ENCODE results near the gene PGLYRP2.
"Not testable (repeated sequence)": the region's sequence is repeated elsewhere in the genome, so short reads cannot be mapped to it uniquely, and the experiment has no call there.

Gene PGLYRP2

DNA sequence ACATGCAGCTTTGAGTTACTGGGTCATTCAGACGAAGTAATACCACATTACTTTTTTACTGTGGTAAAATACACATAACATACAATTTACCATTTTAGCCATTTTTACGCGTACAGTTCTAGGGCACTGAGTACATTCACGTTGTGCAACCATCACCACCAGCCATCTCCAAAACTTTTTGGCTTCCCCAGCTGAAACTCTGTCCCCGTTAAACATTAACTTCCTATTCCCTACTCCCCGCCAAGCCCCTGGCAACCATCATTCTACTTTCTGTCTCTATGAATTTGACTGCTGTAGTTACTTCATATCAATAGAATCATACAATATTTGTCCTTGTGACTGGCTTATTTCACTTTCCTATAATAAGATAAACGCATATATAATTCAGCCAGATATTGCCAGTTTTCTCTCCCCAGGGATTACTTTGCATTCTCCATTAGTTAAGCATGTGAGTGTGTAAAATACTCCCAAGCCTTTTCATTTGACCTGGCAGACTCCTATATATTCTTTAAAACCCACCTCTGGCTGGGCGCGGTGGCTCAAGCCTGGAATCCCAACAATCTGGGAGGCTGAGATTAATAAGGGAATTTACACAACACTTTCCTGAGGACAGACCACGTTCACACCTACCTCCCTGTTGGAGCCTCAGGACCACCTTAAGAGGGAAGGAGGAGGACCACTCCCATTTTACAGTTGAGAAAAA lies 19.0 kb upstream of the PGLYRP2 start:
- no peak for DNase-seq
- in situ Hi-C loops (cut with MboI; ENCODE audit: low pct_unique_long_range_greater_than_20kb, low sequenced_read_pairs): no loop called here

DNA sequence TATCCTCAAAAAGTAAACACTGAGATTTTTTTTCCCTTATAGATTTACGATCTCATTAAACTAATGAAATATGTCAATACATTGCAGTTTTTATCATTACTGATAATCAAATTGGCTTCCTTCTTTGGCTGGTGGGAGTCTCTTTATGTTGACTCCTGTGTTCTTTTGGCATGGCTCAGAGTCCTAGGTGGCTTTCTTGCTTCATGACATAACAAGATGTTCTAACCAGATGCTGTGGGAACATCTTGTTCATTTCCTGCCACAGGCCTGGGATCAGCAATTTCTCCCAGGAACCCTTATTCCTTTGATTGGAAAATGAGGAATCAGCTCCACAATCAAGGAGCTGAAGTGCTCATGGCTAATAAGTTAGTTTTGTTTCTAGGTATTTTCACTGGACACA lies 15.8 kb upstream of the PGLYRP2 start:
- in situ Hi-C loops (cut with MboI; ENCODE audit: low pct_unique_long_range_greater_than_20kb, low sequenced_read_pairs): no loop called here
- no peak for DNase-seq

- in situ Hi-C loops (cut with MboI; ENCODE audit: low pct_unique_long_range_greater_than_20kb, low sequenced_read_pairs): no loop called here
- no peak for DNase-seq
Measured at GRCh38 chr19:15488489-15489226, 9.4 kb upstream of the PGLYRP2 start.

DNA sequence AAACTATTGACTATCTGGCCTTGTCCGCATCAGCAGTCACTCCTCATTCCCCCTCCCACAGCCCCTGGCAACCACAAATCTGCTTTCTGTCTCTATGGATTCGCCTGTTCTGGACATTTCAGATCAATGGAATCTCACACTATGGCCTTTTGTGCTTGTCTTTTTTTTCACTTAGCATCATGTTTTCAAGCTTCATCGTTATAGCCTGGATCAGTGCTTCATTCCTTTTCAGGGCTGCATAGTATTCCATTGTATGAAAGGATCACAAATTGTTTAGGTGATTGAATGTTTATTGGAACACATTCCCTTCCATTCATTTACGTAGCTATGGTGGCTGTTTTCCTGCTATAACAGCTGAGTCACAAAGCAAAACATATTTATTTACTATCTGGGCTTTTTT lies 7.7 kb upstream of the PGLYRP2 start:
- in situ Hi-C loops (cut with MboI; ENCODE audit: low pct_unique_long_range_greater_than_20kb, low sequenced_read_pairs): no loop called here
- no peak for DNase-seq

DNA sequence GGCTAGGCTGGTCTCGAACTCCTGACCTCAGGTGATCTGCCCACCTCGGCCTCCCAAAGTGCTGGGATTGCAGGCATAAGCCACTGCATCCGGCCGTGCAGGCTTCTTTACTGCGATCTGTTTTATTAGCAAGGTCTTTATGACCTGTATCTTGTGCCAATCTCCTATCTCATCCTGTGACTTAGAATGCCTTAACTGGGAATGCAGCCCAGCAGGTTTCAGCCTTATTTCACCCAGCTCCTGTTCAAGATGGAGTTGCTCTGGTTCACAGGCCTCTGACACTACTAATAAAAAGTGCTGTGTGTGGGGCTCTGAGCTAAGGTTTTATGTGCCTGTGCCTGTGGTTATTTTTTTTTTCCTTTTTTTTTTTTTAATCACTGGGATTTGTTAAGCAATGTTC lies 6.5 kb upstream of the PGLYRP2 start:
- DNase-seq; in situ Hi-C loops (cut with MboI; ENCODE audit: low pct_unique_long_range_greater_than_20kb, low sequenced_read_pairs): not testable (repeated sequence)

GRCh38 chr19:15480996-15481395 lies 1.7 kb upstream of the PGLYRP2 start:
- DNase-seq; in situ Hi-C loops (cut with MboI; ENCODE audit: low pct_unique_long_range_greater_than_20kb, low sequenced_read_pairs): not testable (repeated sequence)

DNA sequence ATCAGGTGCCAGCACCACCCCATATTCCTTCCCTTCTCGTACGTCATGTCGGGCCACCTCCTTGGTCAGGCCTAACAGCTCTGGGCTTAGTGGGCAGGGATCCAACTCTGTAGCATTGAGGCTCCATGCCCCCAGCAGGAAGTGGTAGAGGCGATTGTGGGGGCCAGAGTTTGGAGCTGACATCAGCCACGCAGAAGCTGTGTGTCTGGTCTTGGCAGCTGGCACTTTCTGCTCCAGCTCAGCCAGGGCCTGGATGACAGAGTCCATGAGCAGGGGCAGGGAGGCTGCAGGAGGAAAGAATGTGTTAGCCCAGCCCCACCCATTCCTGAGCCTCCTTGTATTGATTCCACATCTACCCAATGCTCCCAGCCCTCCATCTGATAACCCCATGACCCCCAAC lies 3.0 kb downstream of the PGLYRP2 start:
- in situ Hi-C loops (cut with MboI; ENCODE audit: low pct_unique_long_range_greater_than_20kb, low sequenced_read_pairs): no loop called here
- DNase-seq: no peak

GRCh38 chr19:15475611-15476010 lies 3.7 kb downstream of the PGLYRP2 start:
- no peak for DNase-seq
- in situ Hi-C loops (cut with MboI; ENCODE audit: low pct_unique_long_range_greater_than_20kb, low sequenced_read_pairs): no loop called here

GRCh38 chr19:15475169-15475568 lies 4.1 kb downstream of the PGLYRP2 start:
- no peak for DNase-seq
- in situ Hi-C loops (cut with MboI; ENCODE audit: low pct_unique_long_range_greater_than_20kb, low sequenced_read_pairs): no loop called here

GRCh38 chr19:15473821-15474220 lies 5.5 kb downstream of the PGLYRP2 start:
- in situ Hi-C loops (cut with MboI; ENCODE audit: low pct_unique_long_range_greater_than_20kb, low sequenced_read_pairs); DNase-seq: not testable (repeated sequence)

- in situ Hi-C loops (cut with MboI; ENCODE audit: low pct_unique_long_range_greater_than_20kb, low sequenced_read_pairs): no loop called here
- DNase-seq: no peak
Measured at GRCh38 chr19:15471639-15472101, 7.6 kb downstream of the PGLYRP2 start.

DNA sequence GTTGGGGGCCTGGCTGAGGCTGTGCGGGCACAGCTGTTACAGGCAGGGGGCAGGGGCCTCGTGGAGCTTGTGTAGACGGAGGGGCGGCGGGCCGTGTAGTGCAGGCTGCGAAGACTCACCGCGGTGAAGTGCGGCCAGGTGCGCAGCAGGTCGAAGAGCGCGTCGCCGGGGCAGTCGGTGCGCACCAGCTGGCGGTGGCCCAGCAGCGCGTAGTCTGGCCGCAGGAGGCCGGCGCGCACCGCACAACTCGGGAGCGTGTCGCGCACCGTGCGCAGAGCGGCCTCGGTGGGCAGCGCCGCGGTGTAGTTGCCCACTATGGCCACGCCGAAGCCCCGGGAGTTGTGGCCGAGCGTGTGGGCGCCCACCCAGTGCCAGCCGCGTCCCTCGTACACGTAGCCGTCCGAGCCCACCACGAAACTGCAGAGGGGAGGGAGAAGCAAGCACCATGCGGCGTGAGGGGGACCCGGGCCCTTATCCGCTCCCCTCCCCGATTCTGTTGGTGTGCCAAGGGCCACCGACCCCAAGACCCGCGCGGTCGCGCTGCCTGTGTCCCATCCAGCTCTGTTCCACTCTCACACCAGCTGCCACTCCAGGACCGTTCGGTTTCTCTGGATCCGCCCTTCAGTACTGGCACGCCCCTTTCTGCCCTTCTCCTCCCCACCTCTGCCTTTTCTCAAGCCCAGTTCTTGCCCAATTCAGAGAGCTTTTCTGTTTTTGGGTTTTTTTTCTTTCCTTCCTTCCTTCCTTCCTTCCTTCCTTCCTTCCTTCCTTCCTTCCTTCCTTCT lies 9.6 kb downstream of the PGLYRP2 start:
- DNase-seq: no peak
- in situ Hi-C loops (cut with MboI; ENCODE audit: low pct_unique_long_range_greater_than_20kb, low sequenced_read_pairs): no loop called here

DNA sequence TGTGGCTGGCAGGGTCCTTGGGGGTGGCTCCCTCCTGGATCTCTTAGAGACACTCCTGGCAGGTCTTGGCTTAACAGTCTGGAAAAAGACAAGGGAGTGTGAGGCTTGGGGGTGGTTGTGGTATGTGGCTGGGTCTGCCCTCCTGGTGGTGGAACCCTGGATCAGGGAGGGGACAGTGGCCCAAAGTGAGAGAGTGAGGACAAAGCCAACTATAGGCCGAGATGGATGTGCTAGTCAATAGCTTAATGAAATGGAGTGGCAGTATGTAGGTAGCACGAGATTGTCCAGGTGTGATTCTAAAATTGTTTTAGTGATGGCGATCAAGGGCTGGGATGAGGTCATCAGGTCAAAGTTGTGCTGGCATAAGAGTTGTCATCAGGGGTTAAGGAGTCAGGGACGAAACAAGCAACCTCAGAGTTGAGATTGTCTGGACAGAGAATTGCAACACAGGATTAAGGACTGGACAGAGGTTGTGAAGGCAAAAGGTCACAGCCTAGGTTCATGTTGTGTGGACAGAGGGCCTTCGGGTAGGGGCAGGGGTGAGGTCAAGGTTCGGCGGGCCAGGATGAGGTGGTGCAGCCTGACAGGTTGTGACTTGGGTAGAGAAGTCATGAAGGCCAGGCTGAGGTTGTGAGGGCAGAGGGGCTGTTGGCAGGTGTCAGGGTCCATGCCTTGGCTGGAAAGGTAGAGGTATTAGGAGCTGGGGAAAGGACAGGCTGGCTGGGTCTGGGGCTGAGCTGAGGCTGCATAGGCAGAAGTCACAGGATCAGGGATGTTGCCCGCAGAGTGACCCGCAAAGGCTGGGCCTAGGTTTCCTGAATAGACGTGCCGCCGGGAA lies 10.4 kb downstream of the PGLYRP2 start:
- in situ Hi-C loops (cut with MboI; ENCODE audit: low pct_unique_long_range_greater_than_20kb, low sequenced_read_pairs): no loop called here
- DNase-seq: no peak

- in situ Hi-C loops (cut with MboI; ENCODE audit: low pct_unique_long_range_greater_than_20kb, low sequenced_read_pairs): no loop called here
- DNase-seq: no peak
Measured at GRCh38 chr19:15467734-15468214, 11.5 kb downstream of the PGLYRP2 start.

DNA sequence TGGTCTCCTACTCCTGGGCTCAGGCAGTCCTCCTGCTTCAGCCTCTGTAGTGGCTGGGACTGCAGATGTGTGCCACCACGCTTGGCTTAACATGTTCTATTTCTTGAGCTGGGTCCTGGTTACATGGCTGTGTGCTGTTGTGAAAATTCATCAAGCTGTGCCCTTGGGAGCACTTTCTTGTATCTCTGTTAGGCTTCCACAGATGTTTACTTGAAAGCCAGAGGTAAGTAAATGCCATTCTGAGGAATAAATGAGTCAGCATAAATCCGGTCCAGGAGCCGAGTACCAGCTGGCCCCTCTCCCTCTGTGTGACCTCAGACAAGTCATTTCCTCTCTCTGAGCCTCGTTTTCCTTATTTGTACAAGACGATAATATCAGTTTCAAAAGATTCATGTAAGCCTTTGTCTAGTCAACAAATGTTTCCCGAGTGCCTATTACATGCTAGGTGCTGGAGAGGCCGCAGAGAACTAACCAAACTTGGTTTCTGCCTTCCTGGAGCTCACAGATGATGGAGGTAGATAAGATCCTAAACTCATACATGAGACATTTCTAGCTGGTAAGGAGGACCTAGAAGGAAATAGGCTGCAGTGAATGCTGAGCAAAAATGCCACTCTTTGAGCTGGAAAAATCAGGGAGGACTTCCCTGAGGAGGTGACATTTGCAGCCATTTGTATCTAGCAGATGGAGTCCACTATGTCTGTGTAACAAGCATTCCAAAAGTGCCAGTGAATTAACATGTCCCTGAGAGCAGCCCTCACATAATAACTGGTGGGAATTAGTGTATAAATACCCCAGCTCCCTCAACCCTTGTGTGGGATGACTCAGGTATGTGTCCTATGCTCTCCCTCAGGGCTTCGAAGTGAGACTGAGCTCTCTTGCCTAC lies 12.2 kb downstream of the PGLYRP2 start:
- in situ Hi-C loops (cut with MboI; ENCODE audit: low pct_unique_long_range_greater_than_20kb, low sequenced_read_pairs): no loop called here
- peak; percentile 87 for DNase-seq

DNA sequence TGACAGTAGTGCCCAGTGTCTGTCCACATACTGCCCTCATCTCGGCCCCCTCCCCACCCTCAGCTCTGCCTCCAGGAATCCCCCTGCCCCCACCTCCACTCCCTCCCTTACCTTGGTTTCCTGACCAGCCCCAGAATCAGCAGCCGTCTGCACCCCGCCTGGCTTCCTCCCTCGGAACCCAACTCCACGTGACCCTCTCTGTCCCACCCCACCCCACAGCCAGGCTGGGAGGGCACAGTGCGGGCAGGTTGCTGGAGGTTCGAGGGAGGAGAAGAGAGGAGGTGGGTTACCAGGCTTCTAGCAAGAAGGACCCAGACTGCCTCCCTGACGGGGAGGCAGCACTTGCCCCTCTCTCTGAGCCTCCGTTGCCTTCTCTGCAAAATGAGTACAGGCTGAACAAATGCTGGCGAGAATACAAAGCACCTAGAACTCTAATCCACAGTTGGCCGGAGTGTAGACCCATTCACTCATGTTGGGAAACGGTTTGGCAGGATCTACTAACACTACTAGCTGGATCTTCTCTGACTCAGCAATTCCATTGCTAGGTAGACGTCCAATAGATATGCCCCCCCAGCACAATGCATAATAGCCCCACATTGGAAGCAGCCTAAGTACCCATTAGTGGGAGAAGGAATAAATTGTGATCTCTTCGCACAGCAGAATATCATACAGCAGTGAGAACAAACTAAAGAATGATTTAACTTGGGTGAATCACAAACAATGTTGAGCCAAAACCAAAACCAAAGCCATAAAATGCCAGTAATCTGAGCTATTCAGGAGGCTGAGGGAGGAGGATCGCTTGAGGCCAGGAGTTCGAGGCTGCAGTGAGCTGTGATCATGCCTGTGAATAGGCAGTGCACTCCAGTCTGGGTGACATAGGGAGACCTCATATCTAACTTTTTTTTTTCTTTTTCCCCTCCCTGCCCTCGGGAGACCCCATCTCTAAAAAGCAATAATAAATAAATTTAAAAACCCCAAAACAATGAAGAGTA lies 14.6 kb downstream of the PGLYRP2 start, which contains the start of gene RASAL3:
TSS of gene RASAL3 (minus strand) at position 151 of the 992 bp plus-strand sequence. CDS start 186 bp downstream, outside the sequence.
- in situ Hi-C loops (cut with MboI; ENCODE audit: low pct_unique_long_range_greater_than_20kb, low sequenced_read_pairs): no loop called here
- peak; percentile 72 for DNase-seq

GRCh38 chr19:15463861-15464371 lies 15.4 kb downstream of the PGLYRP2 start:
- in situ Hi-C loops (cut with MboI; ENCODE audit: low pct_unique_long_range_greater_than_20kb, low sequenced_read_pairs): no loop called here
- DNase-seq: peak; percentile 90

Data from KBM-7 (cell line).